Liver (tissue), 3 donors: Measurements from ENCODE around the gene SEC14L6.
A peak's percentile ranks its signal among the peaks of the same experiment; 100 is the strongest.

Experiments
- CTCF ChIP-seq: fragments of 150-350 bp; IDR thresholded peaks from 2 replicates; pipeline ENCODE4 v1.5.1; 2017; ENCODE audit warnings: improper control_type of control experiment, low read depth, low read length; ENCODE audit not compliant: missing input control
- RAD21 ChIP-seq, 2 donors: IDR thresholded peaks; 2 replicates each; pipeline ENCODE4 v1.6.1; 2016; ENCODE audit warnings: antibody characterized with exemption in 2 of 2, mild to moderate bottlenecking in 2 of 2
- donor health status: healthy.
- donor health status: healthy.

- peak; percentile 84 to 94 for TF ChIP-seq RAD21 (IDR thresholded peaks at IDR 0.05)
- TF ChIP-seq CTCF, result peak; percentile 94
These were observed 61.1 kb downstream of the SEC14L6 start for GRCh38 chr22:30485362-30485988.
